Stimulated activated CD4-positive, alpha-beta T cell treated with anti-CD3 and anti-CD28 coated beads, Interleukin-12 subunit alpha, Interleukin-12 subunit beta, amount 100 ng/mL, for 48 hours (primary cell): Measurements from ENCODE around the gene GRIP1.
"Not testable (repeated sequence)": the region's sequence is repeated elsewhere in the genome, so short reads cannot be mapped to it uniquely, and the experiment has no call there.

Experiments used
- DNase-seq, 3 donors: peaks; one replicate each; pipeline ENCODE4 v3.0.0-alpha.2; 2020; ENCODE audit warnings: low read depth in 2 of 3, low spot score in 1 of 3

Gene GRIP1

DNA sequence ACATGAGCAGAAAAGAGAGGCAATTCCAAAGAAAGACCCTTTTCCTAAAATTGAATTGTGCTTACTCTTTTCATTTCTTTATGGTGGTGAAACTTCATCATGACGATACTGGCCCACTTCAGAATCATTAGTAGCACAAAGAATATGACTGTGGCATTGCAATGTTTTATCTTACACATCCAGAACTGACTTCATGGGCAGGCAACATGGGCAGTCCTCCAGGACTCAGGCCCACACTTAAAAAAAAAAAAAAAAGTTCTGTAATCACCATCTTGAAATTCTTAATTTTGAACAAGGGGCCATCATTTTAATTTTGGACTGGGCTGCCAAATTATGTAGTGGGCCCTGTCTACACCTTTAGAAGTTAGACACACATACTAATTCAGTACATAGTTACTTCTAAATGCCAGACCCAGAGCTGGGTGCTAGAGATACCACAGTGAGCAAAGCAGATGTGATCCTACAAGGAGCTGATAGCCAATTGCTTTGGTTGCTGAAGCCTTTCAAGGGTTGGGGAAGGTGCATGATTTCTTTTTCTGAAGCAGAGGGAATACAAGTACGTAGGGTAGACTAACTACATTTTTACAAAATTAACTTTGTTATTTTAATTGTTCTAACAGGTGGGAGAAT, 341.4 kb downstream of the GRIP1 start:
- DNase-seq = no peak

- DNase-seq = no peak
Measured at GRCh38 chr12:66335746-66336145, 343.1 kb downstream of the GRIP1 start.

DNA sequence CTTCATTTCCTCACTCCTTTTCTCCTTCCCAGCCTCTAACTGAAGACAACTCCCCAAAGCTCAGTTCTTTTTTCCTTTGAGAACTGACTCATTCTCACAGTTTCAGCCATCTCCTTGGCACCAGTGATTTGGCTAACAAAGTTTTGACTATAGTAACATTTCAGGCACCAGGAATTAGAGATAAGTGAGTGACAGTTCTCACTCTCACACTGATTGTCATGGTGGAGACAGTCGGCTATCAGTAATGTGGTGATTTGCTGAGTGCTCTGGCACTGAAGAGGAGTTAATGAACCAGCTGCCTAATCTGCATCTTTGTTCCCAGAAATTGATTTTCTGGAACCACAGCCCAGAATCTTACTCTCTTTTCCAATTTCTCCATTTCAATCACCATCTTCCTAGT, 347.1 kb downstream of the GRIP1 start:
- no peak for DNase-seq

DNA sequence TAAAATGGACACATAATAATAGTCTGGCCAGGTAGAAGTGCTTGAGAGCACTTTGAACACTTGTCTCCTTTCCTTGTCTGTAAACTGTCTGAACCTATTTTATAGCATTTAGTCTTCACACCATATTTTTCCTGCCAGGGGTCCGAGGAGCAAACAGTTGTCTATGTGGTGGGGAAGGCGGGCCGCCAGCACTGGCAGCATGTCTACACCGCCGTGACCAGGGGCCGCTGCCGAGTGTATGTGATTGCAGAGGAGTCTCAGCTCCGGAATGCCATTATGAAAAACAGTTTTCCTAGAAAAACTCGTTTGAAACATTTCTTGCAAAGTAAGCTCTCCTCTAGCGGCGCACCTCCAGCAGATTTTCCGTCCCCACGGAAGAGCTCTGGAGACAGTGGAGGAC, 347.9 kb downstream of the GRIP1 start:
- no peak for DNase-seq

- no peak for DNase-seq
Measured at GRCh38 chr12:66329941-66330340, 348.9 kb downstream of the GRIP1 start.

DNA sequence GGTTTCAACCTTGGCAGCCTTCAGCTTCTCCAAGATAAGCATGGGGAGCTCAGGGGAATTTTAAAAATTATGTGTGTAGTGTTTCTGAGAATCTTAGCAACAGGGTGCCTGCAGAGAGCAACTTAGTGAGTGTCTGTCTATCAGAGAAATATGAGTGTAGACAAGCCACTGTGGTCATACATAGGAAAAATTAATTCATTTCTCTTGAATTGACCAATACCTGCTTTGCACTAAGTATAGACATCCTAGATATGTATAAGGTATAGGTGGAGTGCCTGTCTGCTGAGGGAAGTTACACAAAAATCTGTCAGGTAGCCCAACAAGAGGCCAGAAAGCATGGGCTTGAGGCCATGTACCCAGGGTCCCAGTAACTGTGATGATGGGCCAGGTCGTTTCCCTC, 355.9 kb downstream of the GRIP1 start:
- DNase-seq = no peak

- no peak for DNase-seq
Measured at GRCh38 chr12:66321435-66321834, 357.4 kb downstream of the GRIP1 start.

- DNase-seq = no peak
Measured at GRCh38 chr12:66320996-66321395, 357.9 kb downstream of the GRIP1 start.

DNA sequence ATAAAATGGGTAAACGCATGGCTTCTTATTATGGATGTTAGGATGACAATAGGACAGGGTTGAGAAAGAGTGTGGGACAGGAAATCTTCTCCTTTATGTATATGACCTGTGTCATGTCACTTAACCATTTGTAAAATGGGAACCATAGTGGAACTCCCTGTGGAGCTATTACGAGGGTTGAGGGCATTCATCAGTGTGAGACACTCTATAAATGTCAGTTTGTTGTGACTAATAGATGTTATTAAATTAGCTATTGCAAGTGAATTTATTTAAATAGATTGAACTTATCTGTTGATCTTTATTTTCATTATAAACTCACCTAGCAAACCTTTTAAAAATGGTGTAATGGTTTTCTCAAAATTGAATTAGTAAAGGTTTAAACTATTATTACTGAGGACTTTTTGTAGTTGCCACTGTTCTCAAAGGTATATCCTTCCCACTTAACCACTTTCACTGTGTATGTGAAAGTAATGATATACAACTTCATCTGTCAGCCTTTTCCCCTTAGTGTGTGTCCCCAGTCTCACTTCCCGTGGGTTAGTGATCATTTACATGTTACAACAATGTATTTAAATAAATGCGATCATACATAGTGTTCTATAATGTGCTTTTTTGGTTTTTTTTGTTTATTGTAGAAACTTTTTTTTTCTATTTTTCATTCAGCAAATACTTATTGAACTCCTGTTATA, 359.5 kb downstream of the GRIP1 start:
- DNase-seq = no peak

GRCh38 chr12:66314278-66314677, 364.6 kb downstream of the GRIP1 start:
- no peak for DNase-seq

DNA sequence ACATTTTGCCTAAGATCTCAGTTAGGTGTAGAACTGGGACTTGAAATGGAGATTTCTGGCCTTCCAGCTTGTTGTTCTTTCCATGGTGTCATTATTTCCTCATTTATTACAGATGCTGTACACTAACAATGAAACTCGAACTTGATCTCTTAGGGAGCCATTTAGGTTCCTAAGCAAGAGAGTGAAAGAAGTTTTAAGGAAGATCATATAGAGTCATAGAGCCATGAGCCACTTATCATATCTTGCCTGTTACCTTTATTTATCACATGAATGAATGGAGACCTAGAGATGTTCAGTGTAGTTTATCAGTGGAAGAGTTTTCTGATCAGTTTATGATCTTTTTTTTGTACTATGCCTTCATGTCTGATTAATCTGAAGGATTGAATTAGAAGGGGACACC, 366.7 kb downstream of the GRIP1 start:
- no peak for DNase-seq

- no peak for DNase-seq
Measured at GRCh38 chr12:66309606-66310005, 369.3 kb downstream of the GRIP1 start.

DNA sequence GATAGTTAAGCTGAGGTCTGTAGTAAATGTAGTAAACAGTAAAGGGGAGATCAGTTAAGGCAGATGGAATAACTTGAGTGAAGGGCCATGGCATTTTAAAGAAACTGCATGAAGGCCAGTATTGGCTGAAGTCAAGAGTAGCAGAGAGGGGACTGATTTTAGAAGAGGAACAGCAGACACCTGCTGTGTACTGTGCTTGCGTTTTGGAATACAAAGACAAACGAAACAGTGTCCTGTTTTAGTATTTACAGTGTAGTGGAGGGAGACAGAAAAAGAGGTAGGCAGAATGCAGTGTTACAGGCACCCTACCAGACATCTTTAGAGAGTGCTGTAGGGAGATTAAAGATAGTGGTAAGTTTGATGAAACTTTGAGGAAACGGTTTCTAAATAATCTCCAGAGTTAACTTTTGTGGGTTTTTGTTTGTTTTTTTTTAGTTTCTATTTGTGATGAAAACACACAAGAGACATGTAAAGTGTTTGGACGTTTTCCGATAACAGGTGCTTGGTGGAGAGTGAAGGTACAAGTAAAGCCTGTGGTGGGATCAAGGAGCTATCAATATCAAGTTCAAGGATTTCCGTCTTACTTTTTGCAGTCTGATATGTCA, 374.5 kb downstream of the GRIP1 start:
- no peak for DNase-seq

DNA sequence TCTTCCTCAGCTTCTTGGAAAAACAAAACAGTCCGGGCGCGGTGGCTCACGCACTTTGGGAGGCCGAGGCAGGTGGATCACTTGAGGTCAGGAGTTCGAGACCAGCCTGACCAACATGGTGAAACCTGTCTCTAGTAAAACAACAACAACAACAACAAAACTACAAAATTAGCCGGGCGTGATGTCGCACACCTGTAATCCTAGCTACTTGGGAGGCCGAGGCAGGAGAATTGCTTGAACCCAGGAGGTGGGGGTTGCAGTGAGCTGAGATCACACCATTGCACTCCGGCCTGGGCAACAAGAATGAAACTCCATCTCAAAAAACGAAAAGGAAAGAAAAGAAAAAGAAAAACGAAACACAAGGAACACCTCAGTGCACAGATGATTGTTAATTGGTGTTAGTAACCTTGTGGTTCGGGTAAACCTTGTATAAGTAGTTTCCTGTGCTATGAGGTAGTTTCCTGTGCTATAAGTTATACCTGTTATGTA, 375.5 kb downstream of the GRIP1 start:
- DNase-seq = not testable (repeated sequence)

- DNase-seq = no peak
Measured at GRCh38 chr12:66302827-66303169, 376.1 kb downstream of the GRIP1 start.

- DNase-seq = peak; percentile 97 to 99 (median 98)
Measured at GRCh38 chr12:66301944-66302826, 376.7 kb downstream of the GRIP1 start, which contains the start of gene HELB. Gene HELB, plus strand, starts transcription at chr12:66302493. Its CDS starts 111 bp downstream, at chr12:66302604.

DNA sequence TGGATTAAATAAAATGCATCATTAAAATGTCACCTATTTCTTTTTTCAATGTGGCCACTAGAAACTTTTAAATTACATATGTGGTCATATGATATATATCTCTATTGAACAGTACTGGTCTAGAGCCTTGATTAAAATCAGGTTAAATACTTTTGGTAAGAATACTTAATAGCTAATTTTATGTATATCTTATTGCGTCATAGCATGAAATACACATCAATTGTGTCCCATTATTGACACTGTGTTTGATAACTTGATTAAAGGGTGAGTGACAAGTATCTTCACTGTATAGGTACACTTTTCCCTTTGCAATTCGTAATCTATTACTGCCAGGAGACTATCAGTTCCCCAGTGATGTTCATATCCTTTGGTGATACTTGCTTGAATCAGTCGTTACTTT, 381.0 kb downstream of the GRIP1 start:
- no peak for DNase-seq
